ENCODE data around the gene USP31.

Gene USP31

DNA sequence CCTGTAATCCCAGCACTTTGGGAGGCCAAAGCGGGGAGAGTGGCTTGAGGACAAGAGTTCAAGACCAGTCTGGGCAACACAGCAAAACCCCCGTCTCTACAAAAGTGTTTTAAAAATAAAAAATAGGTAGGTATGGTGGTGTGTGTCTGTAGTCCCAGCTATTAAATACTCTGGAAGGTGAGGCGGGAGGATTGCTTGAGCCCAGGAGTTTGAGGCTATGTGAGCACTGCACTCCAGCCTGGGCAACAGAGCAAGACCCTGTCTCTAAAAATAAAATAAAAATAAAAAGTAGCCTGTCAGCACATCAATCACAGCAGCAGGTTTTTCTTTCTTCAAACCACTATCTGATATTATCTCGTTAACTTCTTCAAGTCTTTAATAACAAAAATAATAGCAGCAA, 1.6 kb downstream of the USP31 start:
- Histone ChIP-seq H3K4me3 (ENCODE audit: low read depth in 1 of 2, low read length in 2 of 2) (peak overlapping the region in 1 of 2 experiments; percentile 70; a peak in 2 of 4 replicates), H3K79me2 (ENCODE audit: insufficient read depth, low read length) (peaks cover 51% of the 10 kb centered on the region), H3K9ac (ENCODE audit: low read depth, low read length) (0 out of 2 replicates have a peak overlapping the region, but pooled peaks have one; percentile 60), H3K4me2 (ENCODE audit: insufficient read depth, low read length) (peak overlapping the region; percentile 80), H4K20me1 (ENCODE audit: insufficient read depth, low read length) (peaks cover 26% of the 10 kb centered on the region), H3K36me3 (ENCODE audit: insufficient read depth, low read length) (no peaks in the 10 kb centered on the region), H3K27me3 (ENCODE audit: insufficient read depth, low read length, poor library complexity) (no peaks in the 10 kb centered on the region), H2AFZ (ENCODE audit: low read depth, low read length) (no peak overlapping the region), H3K4me1 (ENCODE audit: insufficient read depth, low read length) (peaks cover 40% of the 10 kb centered on the region), H3K9me3 (ENCODE audit: insufficient read depth, low read length, severe bottlenecking) (no peaks in the 10 kb centered on the region), H3K27ac (ENCODE audit: low read length) (no peak overlapping the region)
- DNase-seq (no peak), ATAC-seq (ENCODE audit: insufficient read depth, low read depth) (no peak)
- TF ChIP-seq, protein P1, sequence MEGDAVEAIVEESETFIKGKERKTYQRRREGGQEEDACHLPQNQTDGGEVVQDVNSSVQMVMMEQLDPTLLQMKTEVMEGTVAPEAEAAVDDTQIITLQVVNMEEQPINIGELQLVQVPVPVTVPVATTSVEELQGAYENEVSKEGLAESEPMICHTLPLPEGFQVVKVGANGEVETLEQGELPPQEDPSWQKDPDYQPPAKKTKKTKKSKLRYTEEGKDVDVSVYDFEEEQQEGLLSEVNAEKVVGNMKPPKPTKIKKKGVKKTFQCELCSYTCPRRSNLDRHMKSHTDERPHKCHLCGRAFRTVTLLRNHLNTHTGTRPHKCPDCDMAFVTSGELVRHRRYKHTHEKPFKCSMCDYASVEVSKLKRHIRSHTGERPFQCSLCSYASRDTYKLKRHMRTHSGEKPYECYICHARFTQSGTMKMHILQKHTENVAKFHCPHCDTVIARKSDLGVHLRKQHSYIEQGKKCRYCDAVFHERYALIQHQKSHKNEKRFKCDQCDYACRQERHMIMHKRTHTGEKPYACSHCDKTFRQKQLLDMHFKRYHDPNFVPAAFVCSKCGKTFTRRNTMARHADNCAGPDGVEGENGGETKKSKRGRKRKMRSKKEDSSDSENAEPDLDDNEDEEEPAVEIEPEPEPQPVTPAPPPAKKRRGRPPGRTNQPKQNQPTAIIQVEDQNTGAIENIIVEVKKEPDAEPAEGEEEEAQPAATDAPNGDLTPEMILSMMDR (IDR thresholded peaks at IDR 0.05; ENCODE audit: borderline replicate concordance, extremely low read depth, low read length, poor library complexity, severe bottlenecking) = no peak
- no peak for TF ChIP-seq EZH2 (IDR thresholded peaks at IDR 0.05; ENCODE audit: borderline replicate concordance, low read depth, low read length, severe bottlenecking)

DNA sequence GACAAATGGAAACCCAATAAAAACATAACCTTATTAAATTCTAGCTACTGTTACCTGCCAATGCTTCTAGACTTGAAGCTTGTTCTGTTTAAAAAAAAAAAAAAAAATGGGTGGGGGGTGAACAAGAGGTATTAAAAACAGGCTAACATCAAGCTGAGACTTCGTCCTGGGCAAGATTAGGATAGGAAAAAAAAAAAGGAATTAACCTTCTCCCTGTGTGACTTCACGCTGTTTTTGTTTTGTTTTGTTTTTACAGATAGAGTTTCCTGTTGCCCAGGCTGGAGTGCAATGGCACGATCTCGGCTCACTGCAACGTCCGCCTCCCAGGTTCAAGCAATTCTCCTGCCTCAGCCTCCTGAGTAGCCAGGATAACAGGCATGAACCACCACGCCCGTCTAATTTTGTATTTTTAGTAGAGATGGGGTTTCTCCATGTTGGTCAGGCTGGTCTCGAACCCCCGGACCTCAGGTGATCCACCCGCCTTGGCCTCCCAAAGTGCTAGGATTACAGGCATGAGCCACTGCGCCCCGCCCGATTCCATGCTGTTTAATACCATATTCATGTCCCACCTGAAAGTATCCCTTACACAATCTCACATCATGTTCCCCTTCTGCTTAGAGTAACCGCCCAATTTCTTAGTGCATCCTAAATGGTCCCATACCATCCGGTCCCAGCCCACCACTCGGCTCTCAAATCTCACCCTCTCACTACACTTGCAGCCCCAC, 2.2 kb downstream of the USP31 start:
- Histone ChIP-seq H3K9ac (ENCODE audit: low read depth, low read length) (0 out of 2 replicates have a peak overlapping the region, but pooled peaks have one; percentile 60), H3K9me3 (ENCODE audit: insufficient read depth, low read length, severe bottlenecking) (no peaks in the 10 kb centered on the region), H3K4me1 (ENCODE audit: insufficient read depth, low read length) (peaks cover 40% of the 10 kb centered on the region), H3K4me3 (ENCODE audit: low read depth in 1 of 2, low read length in 2 of 2) (peak overlapping the region in 1 of 2 experiments; percentile 70; a peak in 2 of 4 replicates), H4K20me1 (ENCODE audit: insufficient read depth, low read length) (peaks cover 33% of the 10 kb centered on the region), H3K36me3 (ENCODE audit: insufficient read depth, low read length) (no peaks in the 10 kb centered on the region), H3K79me2 (ENCODE audit: insufficient read depth, low read length) (peaks cover 57% of the 10 kb centered on the region), H3K4me2 (ENCODE audit: insufficient read depth, low read length) (peak overlapping the region; percentile 80; the same call in 1 of the 2 replicates), H3K27ac (ENCODE audit: low read length) (no peak overlapping the region), H2AFZ (ENCODE audit: low read depth, low read length) (no peak overlapping the region), H3K27me3 (ENCODE audit: insufficient read depth, low read length, poor library complexity) (no peaks in the 10 kb centered on the region)
- no peak for TF ChIP-seq EZH2 (IDR thresholded peaks at IDR 0.05; ENCODE audit: borderline replicate concordance, low read depth, low read length, severe bottlenecking)
- TF ChIP-seq, protein P1 (IDR thresholded peaks at IDR 0.05; ENCODE audit: borderline replicate concordance, extremely low read depth, low read length, poor library complexity, severe bottlenecking) = no peak
- DNase-seq = no peak
- no peak for ATAC-seq (ENCODE audit: insufficient read depth, low read depth)

DNA sequence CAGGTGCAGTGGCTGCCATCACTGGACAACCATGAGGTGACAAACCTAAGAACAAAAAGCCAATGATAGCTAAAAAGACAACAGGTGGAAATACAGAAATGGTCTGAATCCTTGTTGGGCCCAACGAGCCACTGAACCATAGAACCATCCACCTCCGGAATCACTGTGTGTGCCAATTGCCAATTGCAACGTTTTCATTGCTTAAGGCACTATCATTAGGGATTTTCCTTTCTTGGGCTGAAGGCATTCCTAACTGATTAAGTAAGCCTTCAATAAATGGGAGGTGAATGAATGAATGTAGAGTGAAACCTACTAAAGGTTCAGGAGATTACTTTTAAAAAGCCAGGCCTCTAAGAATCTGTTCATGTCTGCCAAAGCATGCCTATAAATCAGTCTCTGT, 3.6 kb downstream of the USP31 start:
- H3K27me3 ChIP-seq (ENCODE audit: insufficient read depth, low read length, poor library complexity) = no peaks in the 10 kb centered on the region
- peaks cover 70% of the 10 kb centered on the region for H3K79me2 ChIP-seq (ENCODE audit: insufficient read depth, low read length)
- TF ChIP-seq, protein P1 (IDR thresholded peaks at IDR 0.05; ENCODE audit: borderline replicate concordance, extremely low read depth, low read length, poor library complexity, severe bottlenecking) = no peak
- TF ChIP-seq EZH2 (IDR thresholded peaks at IDR 0.05; ENCODE audit: borderline replicate concordance, low read depth, low read length, severe bottlenecking) = no peak
- no peak overlapping the region for H2AFZ ChIP-seq (ENCODE audit: low read depth, low read length)
- H3K4me1 ChIP-seq (ENCODE audit: insufficient read depth, low read length) = peaks cover 40% of the 10 kb centered on the region
- peaks cover 43% of the 10 kb centered on the region for H4K20me1 ChIP-seq (ENCODE audit: insufficient read depth, low read length)
- no peaks in the 10 kb centered on the region for H3K9me3 ChIP-seq (ENCODE audit: insufficient read depth, low read length, severe bottlenecking)
- no peaks in the 10 kb centered on the region for H3K36me3 ChIP-seq (ENCODE audit: insufficient read depth, low read length)
- no peak overlapping the region for H3K27ac ChIP-seq (ENCODE audit: low read length)
- no peak overlapping the region for H3K4me3 ChIP-seq (ENCODE audit: low read depth in 1 of 2, low read length in 2 of 2)
- no peak overlapping the region for H3K9ac ChIP-seq (ENCODE audit: low read depth, low read length)
- DNase-seq = no peak
- no peak for ATAC-seq (ENCODE audit: insufficient read depth, low read depth)
- H3K4me2 ChIP-seq (ENCODE audit: insufficient read depth, low read length) = peak overlapping the region; percentile 14; the same call in 1 of the 2 replicates
